Measurements from ENCODE around the gene MAP6D1.

The MAP6D1 gene

GRCh38 chr3:183825456-183826161 is at the start of gene MAP6D1:
TSS of gene MAP6D1 (minus strand) at chr3:183825577. CDS start at chr3:183825547, 30 bp downstream.
- DNase-seq: peak; percentile 98

DNA sequence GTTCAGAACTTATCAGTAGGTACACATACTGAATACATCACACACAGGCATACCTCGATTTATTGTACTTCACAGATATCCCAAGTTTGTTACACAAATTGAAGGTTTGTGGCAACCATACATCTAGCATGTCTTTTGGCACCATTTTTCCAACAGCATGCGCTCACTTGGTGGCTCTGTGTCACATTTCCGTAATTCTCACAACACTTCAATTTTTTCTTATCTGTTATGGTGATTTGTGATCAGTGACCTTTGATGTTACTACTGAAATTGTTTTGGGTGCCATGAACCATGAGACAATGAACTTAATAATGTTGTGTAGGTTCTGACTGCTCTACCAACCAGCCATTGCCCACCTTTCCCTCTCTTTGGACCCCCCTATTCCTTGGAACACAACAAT is 48.5 kb upstream of the MAP6D1 start:
- DNase-seq: no peak

DNA sequence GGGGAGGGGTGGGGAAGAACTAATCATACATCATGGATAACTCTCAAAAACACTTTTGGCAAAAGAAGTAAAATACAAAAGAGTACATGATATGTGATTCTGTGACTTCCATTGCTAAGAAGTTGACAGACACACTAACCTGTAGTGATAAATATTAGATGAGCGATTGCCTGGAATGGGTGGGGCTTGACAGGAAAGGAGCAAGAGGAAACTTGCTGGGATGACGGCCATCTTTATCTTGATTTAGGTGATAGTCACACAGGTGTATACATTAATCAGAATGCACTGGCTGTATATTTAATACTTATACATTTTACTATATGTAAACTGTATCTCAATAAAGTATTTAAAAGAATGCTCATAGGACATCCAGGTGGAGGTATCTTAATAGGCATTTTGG is 46.2 kb upstream of the MAP6D1 start:
- DNase-seq: no peak

DNA sequence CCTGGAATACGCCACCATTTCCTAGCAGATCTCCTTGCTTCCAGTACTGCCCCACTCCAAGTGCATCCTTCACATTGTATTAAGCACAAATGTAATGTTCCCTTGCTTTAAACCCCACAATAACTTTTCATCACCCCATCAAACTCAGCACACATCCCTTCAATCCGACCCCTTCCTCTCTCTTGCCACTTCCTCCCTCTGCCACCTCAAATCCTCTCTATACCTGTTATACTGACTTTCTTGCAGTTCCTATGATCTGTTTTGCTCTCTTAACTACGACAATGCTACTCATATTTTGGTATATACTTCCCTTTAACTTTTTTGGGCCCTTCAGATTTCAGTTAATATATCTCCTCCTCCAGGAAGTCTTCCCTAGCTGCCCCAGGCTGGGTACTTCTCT is 45.2 kb upstream of the MAP6D1 start:
- DNase-seq: no peak

DNA sequence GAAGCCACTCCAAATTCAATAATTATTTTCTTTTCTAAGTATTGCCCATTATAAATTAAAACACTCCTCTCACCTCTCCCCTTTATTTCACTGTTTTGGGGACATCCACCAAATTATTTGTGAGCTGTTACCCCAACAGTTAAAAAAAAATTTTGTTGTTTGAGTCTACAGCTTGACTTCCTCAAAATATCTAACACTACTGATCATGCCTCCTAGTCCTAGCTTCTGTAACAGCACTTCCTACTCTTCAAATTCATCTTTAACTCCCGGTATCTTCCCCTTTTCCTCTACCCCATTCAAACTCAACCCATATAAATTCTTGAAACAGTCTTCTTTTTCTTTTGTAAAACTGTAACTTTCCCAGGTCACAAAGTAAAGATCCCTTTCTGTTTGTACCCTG is 43.4 kb upstream of the MAP6D1 start:
- DNase-seq: no peak

- no peak for DNase-seq
Observed at GRCh38 chr3:183862610-183863009, 37.2 kb upstream of the MAP6D1 start.

DNA sequence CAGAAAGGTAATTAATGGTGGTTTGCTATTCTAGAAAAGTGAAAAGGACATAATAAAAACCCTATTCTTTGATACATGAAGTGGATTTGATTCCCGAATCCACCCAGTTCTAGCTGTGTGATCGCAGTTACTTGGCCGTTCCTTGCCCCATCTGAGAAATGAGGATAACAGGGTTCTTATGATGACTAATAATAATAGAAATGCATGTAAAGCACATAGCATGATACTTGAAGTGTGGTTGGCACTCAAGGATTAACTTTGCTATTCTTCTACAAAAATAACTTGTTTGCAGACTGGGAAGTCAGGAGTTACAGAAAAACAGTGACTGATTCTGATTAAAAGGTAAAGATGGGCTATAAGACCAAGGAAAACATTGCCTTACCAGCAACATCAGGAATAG is 32.5 kb upstream of the MAP6D1 start:
- DNase-seq: no peak

DNA sequence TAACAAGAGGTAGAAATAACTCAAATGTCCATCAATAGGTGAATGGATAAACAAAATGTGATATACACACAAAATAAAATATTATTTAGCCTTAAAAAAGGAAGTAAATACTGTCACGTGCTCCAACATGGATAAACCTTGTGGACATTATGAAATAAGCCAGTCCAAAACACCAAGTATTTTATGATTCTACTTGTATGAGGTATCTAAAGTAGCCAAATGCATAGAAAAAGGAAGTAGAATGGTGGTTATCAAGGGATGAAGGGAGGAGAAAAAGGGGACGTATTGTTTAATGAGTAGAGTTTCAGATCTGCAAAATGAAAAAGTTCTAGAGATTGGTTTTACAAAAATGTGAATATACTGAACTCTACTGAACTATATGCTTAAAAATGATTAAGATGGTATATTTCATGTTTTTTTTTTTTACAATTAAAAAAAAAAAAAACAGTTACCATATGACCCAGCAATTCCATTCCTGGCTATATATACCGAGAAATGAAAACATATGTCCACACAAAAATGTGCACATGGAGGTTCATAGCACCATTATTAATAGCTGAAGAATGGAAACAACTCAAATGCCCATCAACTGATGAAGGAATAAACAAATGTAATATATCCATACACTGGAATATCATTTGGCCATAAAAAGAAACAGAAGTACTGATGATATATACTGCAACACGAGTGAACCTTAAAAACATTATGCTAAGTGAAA is 29.1 kb upstream of the MAP6D1 start:
- no peak for DNase-seq

- DNase-seq: no peak
Observed at GRCh38 chr3:183845608-183846288, 20.4 kb upstream of the MAP6D1 start.

- no peak for DNase-seq
Observed at GRCh38 chr3:183845090-183845489, 19.7 kb upstream of the MAP6D1 start.

- DNase-seq: no peak
Observed at GRCh38 chr3:183844606-183845005, 19.2 kb upstream of the MAP6D1 start.

GRCh38 chr3:183839751-183840150 is 14.4 kb upstream of the MAP6D1 start:
- DNase-seq: no peak

- DNase-seq: no peak
Observed at GRCh38 chr3:183837894-183838293, 12.5 kb upstream of the MAP6D1 start.

DNA sequence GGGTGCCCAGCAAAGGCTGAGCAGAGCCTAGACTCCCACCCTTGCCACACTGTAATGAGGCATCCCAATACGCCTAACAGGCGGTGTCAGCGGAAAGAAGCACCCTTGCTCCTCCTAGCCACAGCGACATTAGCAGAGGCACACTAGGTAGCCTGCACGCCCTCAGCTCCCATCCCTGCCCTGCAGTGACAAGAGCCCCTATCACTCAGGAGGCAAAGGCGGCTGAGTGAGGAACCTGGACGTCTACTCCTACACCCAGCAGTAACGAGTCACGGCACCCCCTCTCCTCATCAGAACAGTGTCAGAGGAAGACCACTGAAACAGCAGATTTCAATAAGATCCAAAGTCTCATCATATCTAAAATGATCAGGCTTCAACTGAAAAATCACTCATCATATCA is 12.0 kb upstream of the MAP6D1 start:
- no peak for DNase-seq

DNA sequence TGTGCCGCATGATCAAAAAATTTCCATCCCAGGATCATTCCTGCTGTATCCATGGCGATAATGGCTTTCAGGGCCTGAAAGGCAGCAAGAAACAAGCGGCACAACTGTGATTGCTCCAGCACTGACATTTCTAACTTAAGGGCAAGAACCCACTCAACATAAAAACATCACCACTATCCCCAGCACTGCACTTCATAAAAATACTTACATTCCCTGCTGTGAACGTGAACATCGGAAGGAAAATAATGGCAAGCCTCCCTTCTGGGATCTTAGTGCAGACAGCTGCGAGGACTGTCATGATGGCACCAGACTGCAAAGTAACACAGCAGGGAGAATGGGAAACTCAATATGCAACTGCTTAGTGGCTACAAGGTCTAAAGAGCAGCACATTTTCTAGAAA is 8.1 kb upstream of the MAP6D1 start:
- DNase-seq: no peak

GRCh38 chr3:183830187-183830586 is 4.8 kb upstream of the MAP6D1 start:
- no peak for DNase-seq

DNA sequence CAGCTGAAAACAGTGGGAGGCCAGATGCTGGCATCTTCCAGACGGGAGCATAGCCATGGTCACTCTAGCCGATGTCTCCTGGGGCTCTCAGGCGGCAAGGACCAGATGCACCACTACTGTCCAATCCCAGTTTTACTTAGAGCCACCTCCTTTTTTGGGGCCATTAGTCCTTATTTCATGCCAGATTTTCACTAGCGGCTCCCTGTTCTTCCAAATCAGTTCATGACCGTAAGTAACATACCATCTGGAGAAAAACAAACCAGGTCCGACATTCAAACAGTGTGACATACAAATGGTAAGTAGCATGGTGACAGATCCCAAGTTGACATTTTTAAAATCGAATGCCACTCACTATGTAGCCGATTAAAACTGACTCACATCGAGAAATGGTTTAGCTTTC is 4.1 kb upstream of the MAP6D1 start:
- no peak for DNase-seq

- no peak for DNase-seq
Observed at GRCh38 chr3:183828538-183828870, 3.1 kb upstream of the MAP6D1 start.

DNA sequence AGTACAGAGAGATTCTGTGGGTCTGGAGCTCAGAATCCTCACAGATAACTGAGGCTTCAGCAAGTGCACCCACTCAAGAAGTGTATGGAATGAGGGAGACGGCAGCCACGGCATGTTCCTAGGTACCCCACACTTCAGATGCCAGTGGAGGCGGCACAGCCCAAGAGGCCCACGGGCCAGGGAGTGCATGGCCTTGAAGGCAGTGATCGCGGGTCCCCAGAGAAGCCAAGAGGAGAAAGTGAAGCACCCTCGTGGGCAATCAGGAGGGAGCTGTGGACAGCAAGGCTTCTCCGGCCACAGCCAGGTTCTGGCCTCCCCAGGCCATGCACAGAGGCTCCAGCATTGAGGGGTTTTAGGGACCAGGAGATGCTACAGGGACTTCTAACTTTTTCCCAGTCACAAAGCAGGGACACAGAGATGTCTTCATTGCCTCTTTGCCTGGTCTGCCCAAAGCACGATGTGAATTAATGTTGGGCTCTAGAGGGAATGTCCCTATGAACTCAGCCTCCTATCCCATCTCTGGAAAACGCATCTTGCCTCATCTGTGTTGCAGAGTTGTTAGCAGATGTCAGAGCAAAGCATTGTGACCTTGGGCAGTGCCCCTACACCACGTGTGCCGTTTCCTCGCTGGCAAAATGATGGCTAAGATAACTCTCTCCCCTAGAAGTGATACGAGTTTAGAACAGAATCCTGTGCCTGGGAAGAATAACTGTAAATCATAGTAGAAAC is 2.6 kb upstream of the MAP6D1 start:
- no peak for DNase-seq

- DNase-seq: no peak
Observed at GRCh38 chr3:183826448-183827250, 1.3 kb upstream of the MAP6D1 start.

DNA sequence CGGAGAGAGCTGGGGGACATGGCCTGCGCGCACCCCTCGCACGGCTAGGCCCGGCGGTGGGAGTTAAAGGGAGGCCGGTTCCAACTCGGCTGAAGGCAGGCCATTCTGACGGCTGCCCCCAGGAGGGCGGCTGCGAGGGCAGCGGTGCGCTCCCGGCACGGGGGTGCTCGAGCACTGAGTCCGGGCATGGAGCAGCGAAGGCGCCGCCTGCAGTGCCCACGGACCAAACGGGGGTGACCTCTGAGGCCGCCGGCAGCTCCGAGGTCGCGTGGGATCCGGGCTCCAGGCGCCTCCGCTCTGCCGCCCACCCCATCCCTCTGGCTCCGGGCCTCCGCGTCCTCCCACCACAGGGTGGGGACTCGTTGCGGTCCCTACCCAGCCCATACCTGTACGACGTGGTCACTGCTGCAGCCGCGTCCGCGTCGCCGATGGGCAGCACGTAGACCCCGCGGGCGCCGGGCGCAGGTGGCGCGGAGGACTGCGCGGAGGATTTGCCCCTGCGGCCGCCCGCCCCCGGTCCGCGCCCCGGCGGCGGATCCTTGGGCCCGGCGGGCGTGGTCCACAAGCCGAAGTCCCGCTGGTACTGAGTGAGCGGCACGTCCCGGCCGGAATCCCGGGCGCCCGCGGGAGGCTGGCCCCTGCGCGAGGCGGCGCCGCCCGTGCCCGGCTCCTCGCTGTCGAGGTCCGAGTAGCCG is 469 bp downstream of the MAP6D1 start:
- DNase-seq: peak; percentile 69

- DNase-seq: no peak
Observed at GRCh38 chr3:183823963-183824362, 1.4 kb downstream of the MAP6D1 start.
